ENCODE data around the gene PIF1. TPM values are rescaled to one million over a fixed set of nuclear protein-coding genes. Genes with fewer than 3 reads are reported as not detected.

The PIF1 gene
- total and polyA plus RNA-seq, 4 donors = 0.42 to 7.3 (median 0.64) TPM

- 82% methylated on average over 8 of the region's 8 CpGs for WGBS
- peaks cover 10 to 38% (median 32%) of the 10 kb centered on the region in 4 donors for H3K4me1 ChIP-seq (ENCODE audit: control insufficient read depth in 4 of 4, insufficient read depth in 4 of 4, low read length in 3 of 4)
- H3K4me3 ChIP-seq (ENCODE audit: low read depth in 1 of 3, low read length in 3 of 3) = no peak overlapping the region
- H3K9ac ChIP-seq (ENCODE audit: low read depth in 1 of 2, low read length in 2 of 2) = no peak overlapping the region
- no peak for DNase-seq (ENCODE audit: low spot score)
- H3K9me3 ChIP-seq (ENCODE audit: control insufficient read depth in 4 of 4, low read length in 3 of 4) = no peaks in the 10 kb centered on the region
- no peaks in the 10 kb centered on the region for H3K36me3 ChIP-seq (ENCODE audit: control insufficient read depth in 4 of 4, insufficient read depth in 3 of 4, low read depth in 1 of 4, low read length in 3 of 4)
- TF ChIP-seq ATF3 (IDR thresholded peaks at IDR 0.05) (no peak), YY1 (IDR thresholded peaks at IDR 0.05) (no peak), JUND (IDR thresholded peaks at IDR 0.05) (no peak), RXRA (IDR thresholded peaks at IDR 0.05) (no peak), SP1 (IDR thresholded peaks at IDR 0.05) (no peak), ZBTB33 (IDR thresholded peaks at IDR 0.05) (no peak)
- H3K27me3 ChIP-seq (ENCODE audit: control insufficient read depth in 4 of 4, insufficient read depth in 4 of 4, low read length in 3 of 4) = no peaks in the 10 kb centered on the region
- no peak overlapping the region for H3K27ac ChIP-seq (ENCODE audit: low read depth in 1 of 2, low read length in 2 of 2)
Observed at GRCh38 chr15:64780600-64781156, 44.8 kb downstream of the PIF1 start.

GRCh38 chr15:64779630-64780029 is 45.8 kb downstream of the PIF1 start:
- Histone ChIP-seq H3K27ac (ENCODE audit: low read depth in 1 of 2, low read length in 2 of 2) (no peak overlapping the region), H3K36me3 (ENCODE audit: control insufficient read depth in 4 of 4, insufficient read depth in 3 of 4, low read depth in 1 of 4, low read length in 3 of 4) (no peaks in the 10 kb centered on the region), H3K4me1 (ENCODE audit: control insufficient read depth in 4 of 4, insufficient read depth in 4 of 4, low read length in 3 of 4) (peaks cover 10 to 38% (median 33%) of the 10 kb centered on the region in 4 donors), H3K4me3 (ENCODE audit: low read depth in 1 of 3, low read length in 3 of 3) (no peak overlapping the region), H3K9me3 (ENCODE audit: control insufficient read depth in 4 of 4, low read length in 3 of 4) (no peaks in the 10 kb centered on the region), H3K9ac (ENCODE audit: low read depth in 1 of 2, low read length in 2 of 2) (no peak overlapping the region), H3K27me3 (ENCODE audit: control insufficient read depth in 4 of 4, insufficient read depth in 4 of 4, low read length in 3 of 4) (no peaks in the 10 kb centered on the region)
- TF ChIP-seq MAX (IDR thresholded peaks at IDR 0.05) (no peak), GABPA (IDR thresholded peaks at IDR 0.05 in 1 of 2, conservative IDR thresholded peaks at IDR 0.05 in 1 of 2) (no peak), YY1 (IDR thresholded peaks at IDR 0.05) (no peak), TAF1 (conservative IDR thresholded peaks at IDR 0.05) (no peak), FOXA1 (IDR thresholded peaks at IDR 0.05) (no peak), HNF4A (conservative IDR thresholded peaks at IDR 0.05) (no peak), REST (IDR thresholded peaks at IDR 0.05) (no peak), EGR1 (IDR thresholded peaks at IDR 0.05; ENCODE audit: low read depth in 2 of 2) (no peak), NR2F2 (IDR thresholded peaks at IDR 0.05) (no peak)
- WGBS = 95% methylated on average over 1 of the region's 1 CpG
- no peak for DNase-seq (ENCODE audit: low spot score)

All from liver (tissue), 9 donors.